Liver (tissue), 9 donors: ENCODE results near the gene ATP5MG. TPM values are rescaled to one million over a fixed set of nuclear protein-coding genes. Genes with fewer than 3 reads are reported as not detected.

Experiments used
- DNase-seq: peaks from one replicate; pipeline ENCODE4 v3.0.0-alpha.2; 2017; ENCODE audit warnings: low spot score
- H3K27ac ChIP-seq, 2 donors: one replicate each; pipeline ENCODE4 v1.7.0; 2013; ENCODE audit warnings: inconsistent platforms in 2 of 2, low read length in 2 of 2, control low read depth in 1 of 2, low read depth in 1 of 2, mild to moderate bottlenecking in 1 of 2
- H3K27me3 ChIP-seq, 4 donors: one replicate each; pipeline versions ENCODE4 v1.6.1 to v1.7.0; 2013; ENCODE audit warnings: low read length in 3 of 4, inconsistent platforms in 1 of 4, mild to moderate bottlenecking in 1 of 4, moderate library complexity in 1 of 4; ENCODE audit not compliant: control insufficient read depth in 4 of 4, insufficient read depth in 4 of 4
- H3K36me3 ChIP-seq, 4 donors: one replicate each; pipeline versions ENCODE4 v1.6.1 to v1.7.0; 2013; ENCODE audit warnings: low read length in 3 of 4, mild to moderate bottlenecking in 3 of 4, low read depth in 1 of 4, moderate library complexity in 1 of 4; ENCODE audit not compliant: control insufficient read depth in 4 of 4, insufficient read depth in 3 of 4
- H3K4me1 ChIP-seq, 4 donors: one replicate each; pipeline versions ENCODE4 v1.6.1 to v1.7.0; 2013; ENCODE audit warnings: low read length in 3 of 4, mild to moderate bottlenecking in 3 of 4, moderate library complexity in 1 of 4; ENCODE audit not compliant: control insufficient read depth in 4 of 4, insufficient read depth in 4 of 4
- H3K4me3 ChIP-seq, 3 donors: one replicate each; pipeline versions ENCODE4 v1.6.1 to v1.7.0; 2013; ENCODE audit warnings: low read length in 3 of 3, control low read depth in 1 of 3, low read depth in 1 of 3, mild to moderate bottlenecking in 1 of 3
- H3K9ac ChIP-seq, 2 donors: one replicate each; pipeline ENCODE4 v1.7.0; 2013; ENCODE audit warnings: low read length in 2 of 2, mild to moderate bottlenecking in 2 of 2, moderate library complexity in 2 of 2, control low read depth in 1 of 2, low read depth in 1 of 2
- H3K9me3 ChIP-seq, 4 donors: one replicate each; pipeline versions ENCODE4 v1.6.1 to v1.7.0; 2013; ENCODE audit warnings: low read length in 3 of 4; ENCODE audit not compliant: control insufficient read depth in 4 of 4
- EGR1 ChIP-seq, 2 donors: IDR thresholded peaks; 2 replicates each; pipeline ENCODE4 v1.6.1; 2016 to 2018; ENCODE audit warnings: antibody characterized with exemption in 2 of 2, low read depth in 2 of 2
- GABPA ChIP-seq, 2 donors: IDR thresholded peaks in 1 of 2; conservative IDR thresholded peaks in 1 of 2; 2 replicates each; pipeline ENCODE4 v1.6.1; 2016; ENCODE audit warnings: antibody characterized with exemption in 2 of 2, mild to moderate bottlenecking in 1 of 2, moderate library complexity in 1 of 2
- HNF4A ChIP-seq, 2 donors: conservative IDR thresholded peaks; 2 replicates each; pipeline ENCODE4 v1.6.1; 2016; ENCODE audit warnings: antibody characterized with exemption in 2 of 2, mild to moderate bottlenecking in 2 of 2
- HNF4G ChIP-seq: IDR thresholded peaks from 2 replicates; pipeline ENCODE4 v1.6.1; 2016; ENCODE audit warnings: antibody characterized with exemption
- RAD21 ChIP-seq, 2 donors: IDR thresholded peaks; 2 replicates each; pipeline ENCODE4 v1.6.1; 2016; ENCODE audit warnings: antibody characterized with exemption in 2 of 2, mild to moderate bottlenecking in 2 of 2
- RXRA ChIP-seq, 2 donors: IDR thresholded peaks; 2 replicates each; pipeline ENCODE4 v1.6.1; 2017 to 2018; ENCODE audit warnings: antibody characterized with exemption in 2 of 2, mild to moderate bottlenecking in 1 of 2
- SP1 ChIP-seq: IDR thresholded peaks from 2 replicates; pipeline ENCODE4 v1.6.1; 2018; ENCODE audit warnings: antibody characterized with exemption, mild to moderate bottlenecking
- TAF1 ChIP-seq: conservative IDR thresholded peaks from 2 replicates; pipeline ENCODE4 v1.6.1; 2016; ENCODE audit warnings: antibody characterized with exemption, mild to moderate bottlenecking
- WGBS: extraction: QIAGEN DNeasy Blood & Tissue Kit; methylation state at CpG from one replicate; pipeline ENCODE4 v1.1.7; 2013; 5-methylcytosine and 5-hydroxymethylcytosine counted together
- polyA plus RNA-seq, 2 donors: library from polyadenylated mRNA; stranded (reverse) in 1 of 2; unstranded in 1 of 2; fragments of 200-250 nt in 1 of 2; fragments of >200 nt in 1 of 2; fragmentation: Nextera tagmentation in 1 of 2; extraction: Ambion mirVana in 1 of 2; gene quantifications; one replicate each; pipeline versions ENCODE4 v1.2.1 to v1.2.3, GENCODE V29; 2013 to 2015
- total RNA-seq, 2 donors: library from RNA; depleted of rRNA; stranded (reverse); fragments of >200 nt; gene quantifications; one replicate each; pipeline ENCODE4 v1.2.3, GENCODE V29; 2014
- TF ChIP-seq, protein P1 (sequence below): IDR thresholded peaks from 2 replicates; pipeline ENCODE4 v1.6.1; 2016; ENCODE audit warnings: antibody characterized with exemption
- TF ChIP-seq, protein P2 (sequence below): IDR thresholded peaks from 2 replicates; pipeline ENCODE4 v1.6.1; 2016; ENCODE audit warnings: antibody characterized with exemption
- TF ChIP-seq, protein P3 (sequence below): IDR thresholded peaks from 2 replicates; pipeline ENCODE4 v1.6.1; 2016; ENCODE audit warnings: antibody characterized with exemption
- donor health status: healthy.
- donor health status: healthy.
- donor health status: healthy.
- donor health status: healthy.
- donor health status: healthy.

The ATP5MG gene
- total and polyA plus RNA-seq, 4 donors = 25.5 to 542 (median 87.6) TPM

DNA sequence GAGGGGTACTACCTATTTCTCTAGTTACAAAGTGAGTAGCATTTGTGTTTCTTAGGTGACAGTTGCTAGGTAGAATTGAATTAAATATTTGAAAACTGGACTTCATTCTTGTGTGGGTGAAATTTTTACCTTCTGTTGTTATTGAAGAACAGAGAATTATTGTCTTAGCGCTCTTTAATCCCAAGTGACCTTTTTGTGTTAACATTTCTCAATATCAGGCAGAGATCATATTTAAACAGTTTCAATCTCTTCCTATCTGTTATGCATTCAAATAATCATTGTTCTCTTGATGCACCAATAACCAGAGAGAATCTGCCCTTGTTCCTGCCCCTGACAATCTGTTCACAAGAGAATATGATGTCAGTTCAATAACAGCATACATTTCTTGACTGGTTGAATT lies 49.0 kb downstream of the ATP5MG start:
- no peaks in the 10 kb centered on the region for H3K9me3 ChIP-seq
- no peak overlapping the region for H3K27ac ChIP-seq
- H3K4me3 ChIP-seq = no peak overlapping the region
- DNase-seq = no peak
- 48% methylated on average over 1 of the region's 1 CpG for whole genome bisulfite sequencing
- TF ChIP-seq HNF4G (no peak), RAD21 (IDR thresholded peaks at IDR 0.05) (no peak), SP1 (no peak), HNF4A (conservative IDR thresholded peaks at IDR 0.05) (no peak), TAF1 (no peak), EGR1 (IDR thresholded peaks at IDR 0.05; ENCODE audit: low read depth in 2 of 2) (no peak), RXRA (IDR thresholded peaks at IDR 0.05) (no peak), GABPA (IDR thresholded peaks at IDR 0.05 in 1 of 2, conservative IDR thresholded peaks at IDR 0.05 in 1 of 2) (no peak)
- TF ChIP-seq, protein P1, sequence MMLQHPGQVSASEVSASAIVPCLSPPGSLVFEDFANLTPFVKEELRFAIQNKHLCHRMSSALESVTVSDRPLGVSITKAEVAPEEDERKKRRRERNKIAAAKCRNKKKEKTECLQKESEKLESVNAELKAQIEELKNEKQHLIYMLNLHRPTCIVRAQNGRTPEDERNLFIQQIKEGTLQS = no peak
- TF ChIP-seq, protein P2, sequence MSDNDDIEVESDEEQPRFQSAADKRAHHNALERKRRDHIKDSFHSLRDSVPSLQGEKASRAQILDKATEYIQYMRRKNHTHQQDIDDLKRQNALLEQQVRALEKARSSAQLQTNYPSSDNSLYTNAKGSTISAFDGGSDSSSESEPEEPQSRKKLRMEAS = no peak
- TF ChIP-seq, protein P3, sequence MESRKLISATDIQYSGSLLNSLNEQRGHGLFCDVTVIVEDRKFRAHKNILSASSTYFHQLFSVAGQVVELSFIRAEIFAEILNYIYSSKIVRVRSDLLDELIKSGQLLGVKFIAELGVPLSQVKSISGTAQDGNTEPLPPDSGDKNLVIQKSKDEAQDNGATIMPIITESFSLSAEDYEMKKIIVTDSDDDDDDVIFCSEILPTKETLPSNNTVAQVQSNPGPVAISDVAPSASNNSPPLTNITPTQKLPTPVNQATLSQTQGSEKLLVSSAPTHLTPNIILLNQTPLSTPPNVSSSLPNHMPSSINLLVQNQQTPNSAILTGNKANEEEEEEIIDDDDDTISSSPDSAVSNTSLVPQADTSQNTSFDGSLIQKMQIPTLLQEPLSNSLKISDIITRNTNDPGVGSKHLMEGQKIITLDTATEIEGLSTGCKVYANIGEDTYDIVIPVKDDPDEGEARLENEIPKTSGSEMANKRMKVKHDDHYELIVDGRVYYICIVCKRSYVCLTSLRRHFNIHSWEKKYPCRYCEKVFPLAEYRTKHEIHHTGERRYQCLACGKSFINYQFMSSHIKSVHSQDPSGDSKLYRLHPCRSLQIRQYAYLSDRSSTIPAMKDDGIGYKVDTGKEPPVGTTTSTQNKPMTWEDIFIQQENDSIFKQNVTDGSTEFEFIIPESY = no peak
- H3K9ac ChIP-seq = no peak overlapping the region
- H3K4me1 ChIP-seq = peaks cover 0 to 6% (median 3%) of the 10 kb centered on the region in 4 donors
- no peaks in the 10 kb centered on the region for H3K27me3 ChIP-seq
- H3K36me3 ChIP-seq = no peaks in the 10 kb centered on the region

Other genes starting within 250 kb of the ATP5MG start
- gene SCN4B, start 248.8 kb upstream of the ATP5MG start, total RNA-seq = under 1 TPM; 0.05 to 0.67 TPM
- under 1 TPM in 1 of 2 donors, not detected in 1; 0.42 TPM for gene SCN4B, start 248.8 kb upstream of the ATP5MG start, polyA plus RNA-seq
- under 1 TPM in 1 of 2 donors, not detected in 1; 0.05 TPM for gene SCN2B, start 225.0 kb upstream of the ATP5MG start, total RNA-seq
- gene SCN2B, start 225.0 kb upstream of the ATP5MG start, polyA plus RNA-seq = under 1 TPM in 1 of 2 donors, not detected in 1; 0.01 TPM
- 10 to 100 TPM in 1 of 2 donors, 1 to 10 TPM in 1; 9.6 to 13.5 TPM for gene JAML, start 176.6 kb upstream of the ATP5MG start, total RNA-seq
- 1 to 10 TPM; 2.2 to 3.4 TPM for gene JAML, start 176.6 kb upstream of the ATP5MG start, polyA plus RNA-seq
- 1 to 10 TPM; 4.1 to 6.9 TPM for gene MPZL3, start 149.2 kb upstream of the ATP5MG start, total RNA-seq
- gene MPZL3, start 149.2 kb upstream of the ATP5MG start, polyA plus RNA-seq = 1 to 10 TPM; 2.5 to 2.9 TPM
- 10 to 100 TPM; 14.4 to 17.2 TPM for gene MPZL2, start 137.3 kb upstream of the ATP5MG start, total RNA-seq
- gene MPZL2, start 137.3 kb upstream of the ATP5MG start, polyA plus RNA-seq = 1 to 10 TPM; 8.4 to 9.3 TPM
- 1 to 10 TPM in 1 of 2 donors, under 1 TPM in 1; 0.33 to 2.3 TPM for gene CD3E, start 96.9 kb upstream of the ATP5MG start, total RNA-seq
- gene CD3E, start 96.9 kb upstream of the ATP5MG start, polyA plus RNA-seq = 1 to 10 TPM; 1.4 to 2.1 TPM
- 1 to 10 TPM; 1.2 to 1.6 TPM for gene CD3D, start 58.9 kb upstream of the ATP5MG start, total RNA-seq
- 1 to 10 TPM; 1.1 TPM for gene CD3D, start 58.9 kb upstream of the ATP5MG start, polyA plus RNA-seq
- gene CD3G, start 57.3 kb upstream of the ATP5MG start, total RNA-seq = under 1 TPM; 0.19 to 0.84 TPM
- under 1 TPM; 0.28 to 0.39 TPM for gene CD3G, start 57.3 kb upstream of the ATP5MG start, polyA plus RNA-seq
- gene UBE4A, start 42.0 kb upstream of the ATP5MG start, total RNA-seq = 10 to 100 TPM; 24.7 to 41.3 TPM
- 10 to 100 TPM; 11.7 to 13.5 TPM for gene UBE4A, start 42.0 kb upstream of the ATP5MG start, polyA plus RNA-seq
- gene KMT2A, start 34.9 kb downstream of the ATP5MG start, total RNA-seq = 10 to 100 TPM; 19.2 to 27.9 TPM
- gene KMT2A, start 34.9 kb downstream of the ATP5MG start, polyA plus RNA-seq = 1 to 10 TPM; 4.3 to 6.5 TPM
- 10 to 100 TPM in 1 of 2 donors, 1 to 10 TPM in 1; 2.0 to 32.7 TPM for gene TTC36, start 125.9 kb downstream of the ATP5MG start, total RNA-seq
- gene TTC36, start 125.9 kb downstream of the ATP5MG start, polyA plus RNA-seq = 10 to 100 TPM; 36.9 to 66.1 TPM
- gene TMEM25, start 129.6 kb downstream of the ATP5MG start, total RNA-seq = 10 to 100 TPM in 1 of 2 donors, 1 to 10 TPM in 1; 7.6 to 19.9 TPM
- 1 to 10 TPM; 5.5 to 6.7 TPM for gene TMEM25, start 129.6 kb downstream of the ATP5MG start, polyA plus RNA-seq
- gene IFT46, start 164.3 kb downstream of the ATP5MG start, total RNA-seq = 1 to 10 TPM; 3.9 to 6.4 TPM
- gene IFT46, start 164.3 kb downstream of the ATP5MG start, polyA plus RNA-seq = 1 to 10 TPM; 3.9 to 4.6 TPM
- 10 to 100 TPM; 40.1 to 95.4 TPM for gene ARCN1, start 170.8 kb downstream of the ATP5MG start, total RNA-seq
- gene ARCN1, start 170.8 kb downstream of the ATP5MG start, polyA plus RNA-seq = 10 to 100 TPM; 36.7 to 63.5 TPM
- 10 to 100 TPM in 1 of 2 donors, 1 to 10 TPM in 1; 6.8 to 15.4 TPM for gene PHLDB1, start 206.0 kb downstream of the ATP5MG start, total RNA-seq
- 1 to 10 TPM; 4.8 to 5.3 TPM for gene PHLDB1, start 206.0 kb downstream of the ATP5MG start, polyA plus RNA-seq